OCI-LY1 (cell line): ENCODE results near the gene ZNF862.

Experiments used
- H2AFZ ChIP-seq: fragments of 200-600 bp; sonication (generic), shearing (Covaris generic); 2 replicates; pipeline ENCODE4 v1.6.0; 2014; ENCODE audit warnings: antibody characterized with exemption, mild to moderate bottlenecking, low read length
- H3F3A ChIP-seq: fragments of 200-600 bp; sonication (generic), shearing (Covaris generic); 2 replicates; pipeline ENCODE4 v1.6.0; 2014; ENCODE audit warnings: mild to moderate bottlenecking, antibody characterized with exemption, low read length, moderate library complexity; ENCODE audit not compliant: insufficient read depth
- H3K27ac ChIP-seq: fragments of 200-600 bp; sonication (generic); 2 replicates; pipeline ENCODE4 v1.5.1; 2014; ENCODE audit warnings: low read length, mixed run types, mild to moderate bottlenecking, low read depth; ENCODE audit not compliant: poor library complexity, severe bottlenecking
- H3K27me3 ChIP-seq: fragments of 200-600 bp; sonication (generic); 2 replicates; pipeline ENCODE4 v1.6.0; 2014; ENCODE audit warnings: antibody characterized with exemption, mild to moderate bottlenecking, low read length, moderate library complexity; ENCODE audit not compliant: insufficient read depth
- H3K36me3 ChIP-seq: fragments of 200-600 bp; sonication (generic); 2 replicates; pipeline ENCODE4 v1.6.1; 2014; ENCODE audit warnings: mild to moderate bottlenecking, antibody characterized with exemption, low read length, moderate library complexity, mixed read lengths; ENCODE audit not compliant: insufficient read depth
- H3K4me1 ChIP-seq: fragments of 200-600 bp; sonication (generic); 2 replicates; pipeline ENCODE4 v1.5.1; 2014; ENCODE audit warnings: mild to moderate bottlenecking, low read length, moderate library complexity; ENCODE audit not compliant: insufficient read depth, severe bottlenecking
- H3K4me2 ChIP-seq: fragments of 200-600 bp; sonication (generic), shearing (Covaris generic); 2 replicates; pipeline ENCODE4 v1.6.1; 2014; ENCODE audit warnings: low read length
- H3K4me3 ChIP-seq: fragments of 200-600 bp; sonication (generic); 2 replicates; pipeline ENCODE4 v1.5.1; 2014; ENCODE audit warnings: low read length, low read depth, mild to moderate bottlenecking, mixed read lengths; ENCODE audit not compliant: poor library complexity, severe bottlenecking
- H3K79me2 ChIP-seq: fragments of 200-600 bp; shearing (Covaris generic); 2 replicates; pipeline ENCODE4 v1.6.1; 2016; ENCODE audit warnings: mixed run types, low read length, mixed read lengths; ENCODE audit not compliant: insufficient read depth
- H3K9ac ChIP-seq: fragments of 200-600 bp; sonication (generic), shearing (Covaris generic); 2 replicates; pipeline ENCODE4 v1.6.1; 2014; ENCODE audit warnings: mild to moderate bottlenecking, low read length, mixed read lengths
- H3K9me2 ChIP-seq: fragments of 200-600 bp; sonication (generic), shearing (Covaris generic); 2 replicates; pipeline ENCODE4 v1.6.1; 2014; ENCODE audit warnings: low read depth, mild to moderate bottlenecking, low read length, mixed read lengths
- H3K9me3 ChIP-seq: fragments of 200-600 bp; shearing (Covaris generic); 2 replicates; pipeline ENCODE4 v1.6.1; 2014; ENCODE audit warnings: low read length, mixed read lengths
- H4K20me1 ChIP-seq: fragments of 200-600 bp; sonication (generic), shearing (Covaris generic); 2 replicates; pipeline ENCODE4 v1.6.0; 2016; ENCODE audit warnings: mild to moderate bottlenecking, low read length; ENCODE audit not compliant: insufficient read depth
- CTCF ChIP-seq: fragments of 200-600 bp; sonication (generic), shearing (Covaris generic); IDR thresholded peaks from 2 replicates; pipeline ENCODE4 v1.5.1; 2017; ENCODE audit warnings: mild to moderate bottlenecking, antibody characterized with exemption, low read length, moderate library complexity, mixed read lengths
- EZH2 ChIP-seq: fragments of 200-600 bp; sonication (generic), shearing (Covaris generic); IDR thresholded peaks from 2 replicates; pipeline ENCODE4 v1.8.0; 2017; ENCODE audit warnings: borderline replicate concordance, mixed run types, mild to moderate bottlenecking, antibody characterized with exemption, low read length, moderate library complexity, mixed read lengths

ZNF862 gene

GRCh38 chr7:149843566-149843965, 5.4 kb downstream of the ZNF862 start:
- Histone ChIP-seq H3K9me3 (no peaks in the 10 kb centered on the region), H2AFZ (no peak overlapping the region), H3K36me3 (no peaks in the 10 kb centered on the region), H3K4me1 (peaks cover 9% of the 10 kb centered on the region), H3K79me2 (no peaks in the 10 kb centered on the region), H3K9me2 (no peaks in the 10 kb centered on the region), H4K20me1 (no peaks in the 10 kb centered on the region), H3K27ac (no peak overlapping the region), H3K9ac (no peak overlapping the region), H3K27me3 (peaks cover 4% of the 10 kb centered on the region; the same call in 1 of the 2 replicates), H3F3A (no peaks in the 10 kb centered on the region), H3K4me2 (no peak overlapping the region), H3K4me3 (no peak overlapping the region)
- TF ChIP-seq CTCF (no peak), EZH2 (no peak)

- Histone ChIP-seq H3K9me3 (no peaks in the 10 kb centered on the region), H3K9me2 (no peaks in the 10 kb centered on the region), H3K4me3 (no peak overlapping the region), H3K9ac (no peak overlapping the region), H3F3A (no peaks in the 10 kb centered on the region), H4K20me1 (no peaks in the 10 kb centered on the region), H3K27ac (no peak overlapping the region), H2AFZ (no peak overlapping the region), H3K4me1 (peaks cover 1% of the 10 kb centered on the region), H3K4me2 (no peak overlapping the region), H3K27me3 (peaks cover 4% of the 10 kb centered on the region; the same call in 1 of the 2 replicates), H3K36me3 (no peaks in the 10 kb centered on the region), H3K79me2 (no peaks in the 10 kb centered on the region)
- TF ChIP-seq EZH2, result no peak
- no peak for TF ChIP-seq CTCF
These were observed 6.3 kb downstream of the ZNF862 start for GRCh38 chr7:149844445-149844844.

- Histone ChIP-seq H3K4me2 (no peak overlapping the region), H3K36me3 (no peaks in the 10 kb centered on the region), H3K27ac (no peak overlapping the region), H3K4me3 (no peak overlapping the region), H3K4me1 (no peaks in the 10 kb centered on the region), H2AFZ (no peak overlapping the region), H3K79me2 (no peaks in the 10 kb centered on the region), H3K9me3 (no peaks in the 10 kb centered on the region), H3K9me2 (no peaks in the 10 kb centered on the region), H3K9ac (no peak overlapping the region), H3K27me3 (peaks cover 4% of the 10 kb centered on the region; the same call in 1 of the 2 replicates), H4K20me1 (no peaks in the 10 kb centered on the region), H3F3A (no peaks in the 10 kb centered on the region)
- TF ChIP-seq CTCF (no peak), EZH2 (no peak)
These were observed 7.2 kb downstream of the ZNF862 start for GRCh38 chr7:149845257-149845980.
